LoVo (cell line): ENCODE results near the gene DEF6.

ENCODE experiments used
- DNase-seq: peaks from one replicate; pipeline ENCODE4 v3.0.0-alpha.2; 2016; ENCODE audit warnings: low spot score

The DEF6 gene, protein sequence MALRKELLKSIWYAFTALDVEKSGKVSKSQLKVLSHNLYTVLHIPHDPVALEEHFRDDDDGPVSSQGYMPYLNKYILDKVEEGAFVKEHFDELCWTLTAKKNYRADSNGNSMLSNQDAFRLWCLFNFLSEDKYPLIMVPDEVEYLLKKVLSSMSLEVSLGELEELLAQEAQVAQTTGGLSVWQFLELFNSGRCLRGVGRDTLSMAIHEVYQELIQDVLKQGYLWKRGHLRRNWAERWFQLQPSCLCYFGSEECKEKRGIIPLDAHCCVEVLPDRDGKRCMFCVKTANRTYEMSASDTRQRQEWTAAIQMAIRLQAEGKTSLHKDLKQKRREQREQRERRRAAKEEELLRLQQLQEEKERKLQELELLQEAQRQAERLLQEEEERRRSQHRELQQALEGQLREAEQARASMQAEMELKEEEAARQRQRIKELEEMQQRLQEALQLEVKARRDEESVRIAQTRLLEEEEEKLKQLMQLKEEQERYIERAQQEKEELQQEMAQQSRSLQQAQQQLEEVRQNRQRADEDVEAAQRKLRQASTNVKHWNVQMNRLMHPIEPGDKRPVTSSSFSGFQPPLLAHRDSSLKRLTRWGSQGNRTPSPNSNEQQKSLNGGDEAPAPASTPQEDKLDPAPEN

DNA sequence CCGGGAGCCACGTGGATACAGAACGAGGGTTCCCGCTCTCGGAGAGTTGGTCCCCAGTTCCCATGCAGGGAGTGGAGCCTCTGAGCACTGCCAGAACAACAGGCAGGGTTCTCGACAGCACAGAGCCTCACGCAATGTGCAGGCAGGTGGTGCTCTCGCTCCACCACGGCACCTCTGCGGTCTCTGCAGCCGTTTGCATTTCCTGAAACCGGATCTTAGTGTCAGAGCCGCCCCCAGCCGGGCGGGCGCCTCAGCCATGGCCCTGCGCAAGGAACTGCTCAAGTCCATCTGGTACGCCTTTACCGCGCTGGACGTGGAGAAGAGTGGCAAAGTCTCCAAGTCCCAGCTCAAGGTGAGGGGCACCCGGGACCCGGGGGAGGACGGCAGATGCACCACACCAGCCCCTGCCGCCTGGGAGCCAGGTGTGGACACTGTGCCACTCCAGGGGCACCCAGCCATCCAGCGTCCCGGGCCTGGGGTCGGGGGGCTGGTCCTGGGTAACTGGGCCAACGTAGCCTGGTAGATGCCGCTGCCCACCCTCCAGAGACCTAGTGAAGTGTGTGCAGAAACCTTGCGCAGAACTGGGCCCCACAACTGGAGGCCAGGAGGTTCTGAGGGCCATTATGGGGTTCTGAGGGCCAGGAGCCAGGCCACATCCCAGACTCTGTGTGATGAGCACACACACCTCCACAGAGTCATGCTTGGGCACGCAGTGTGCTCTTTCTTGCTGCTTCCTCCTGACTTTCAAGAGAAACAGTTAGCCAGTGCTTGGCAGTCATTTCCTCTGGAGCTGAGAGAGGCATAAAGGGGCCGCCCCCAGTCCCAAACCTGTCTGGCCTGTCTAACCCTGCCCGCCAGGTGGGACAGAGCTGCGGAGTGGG lies at the start of gene DEF6:
DEF6 (plus strand) TSS at position 218 of the 881 bp plus-strand sequence; CDS start at position 257, 39 bp downstream.
- peak; percentile 59 for DNase-seq

DNA sequence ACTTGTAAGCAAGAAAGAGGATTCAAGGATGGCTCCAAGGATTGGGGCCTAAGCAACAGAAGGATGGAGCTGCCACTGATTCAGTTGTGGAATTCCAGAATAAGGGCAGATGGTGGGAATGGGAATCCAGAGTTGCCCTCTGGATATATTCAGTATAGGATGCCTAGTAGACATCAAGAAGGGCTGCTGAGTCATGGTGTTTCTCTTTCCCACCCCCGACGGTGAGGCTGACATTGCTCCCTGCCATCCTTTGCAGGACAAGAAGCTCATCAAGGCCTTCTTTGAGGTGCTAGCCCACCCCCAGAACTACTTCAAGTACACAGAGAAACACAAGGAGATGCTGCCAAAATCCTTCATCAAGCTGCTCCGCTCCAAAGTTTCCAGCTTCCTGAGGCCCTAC lies 49.3 kb upstream of the DEF6 start:
- DNase-seq, result no peak

DNA sequence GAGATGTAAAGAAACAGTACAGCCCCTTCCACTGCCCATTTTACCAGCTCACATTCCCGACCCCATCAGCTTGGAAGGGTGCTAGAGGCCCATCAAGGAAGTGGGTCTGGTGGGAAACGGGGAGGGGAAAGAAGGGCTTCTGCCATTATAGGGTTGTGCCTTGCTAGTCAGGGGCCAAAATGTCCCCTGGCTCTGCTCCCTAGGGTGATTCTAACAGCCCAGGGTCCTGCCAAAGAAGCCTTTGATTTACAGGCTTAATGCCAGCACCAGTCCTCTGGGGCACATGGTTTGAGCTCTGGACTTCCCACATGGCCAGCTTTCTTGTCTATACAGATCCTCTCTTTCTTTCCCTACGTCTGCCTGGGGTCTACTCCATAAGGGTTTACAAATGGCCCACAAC lies 48.7 kb upstream of the DEF6 start:
- no peak for DNase-seq

DNA sequence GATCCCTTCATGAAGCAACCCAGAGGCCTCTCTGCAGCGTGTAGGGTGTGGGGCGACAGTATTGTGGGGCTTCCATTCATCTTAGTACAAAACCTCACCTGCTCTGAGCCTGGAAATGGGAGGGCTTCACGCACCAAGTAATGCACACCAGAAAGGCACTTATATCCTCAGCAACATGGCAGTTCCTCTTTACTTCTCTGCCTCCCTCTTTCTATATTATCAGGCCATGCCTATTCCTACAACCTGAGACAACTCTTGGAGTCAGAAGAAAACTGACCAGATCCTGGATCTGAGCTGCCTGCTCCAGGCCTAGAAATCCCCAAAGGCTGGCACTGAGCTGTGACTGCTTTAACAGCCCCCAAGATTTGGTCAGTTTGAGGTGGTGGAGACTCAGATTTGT lies 45.7 kb upstream of the DEF6 start:
- no peak for DNase-seq

DNA sequence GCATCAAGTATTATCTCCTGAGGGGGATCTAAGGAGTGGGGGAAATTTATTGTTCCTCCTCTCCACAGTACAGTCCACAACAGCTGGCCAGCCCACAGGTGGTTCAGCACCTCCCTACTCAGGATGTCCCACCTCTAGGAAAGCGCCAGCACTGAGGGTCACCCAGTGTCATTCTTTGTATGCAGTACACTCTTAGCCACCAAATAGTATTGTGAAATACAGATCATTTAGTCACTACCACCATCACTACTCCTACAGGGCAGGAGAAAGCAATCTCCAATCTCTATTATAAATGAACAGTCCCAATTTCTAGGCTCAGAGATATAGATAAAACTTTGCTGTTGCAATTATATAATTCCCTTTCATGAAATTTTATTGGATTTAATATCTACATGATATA lies 44.4 kb upstream of the DEF6 start:
- no peak for DNase-seq

DNA sequence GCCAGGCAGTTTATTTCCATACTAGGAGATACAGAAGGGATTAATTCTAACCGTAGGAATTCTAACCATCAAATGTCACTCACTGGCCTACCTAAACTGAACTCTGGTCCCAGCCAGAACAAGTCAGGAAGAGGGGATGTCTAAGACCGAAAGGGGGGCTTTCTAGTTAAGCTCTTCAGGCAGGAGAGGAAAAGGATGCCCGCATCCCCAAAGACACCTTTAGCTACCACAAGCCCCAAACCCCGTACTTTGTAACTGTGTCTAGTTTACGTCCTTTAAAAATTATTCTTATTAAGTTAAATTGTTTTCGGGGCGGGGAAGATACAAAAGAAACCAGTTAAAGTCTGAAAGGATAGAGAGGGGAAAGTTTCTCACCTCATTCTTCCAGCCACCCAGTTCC lies 39.3 kb upstream of the DEF6 start:
- DNase-seq, result no peak

DNA sequence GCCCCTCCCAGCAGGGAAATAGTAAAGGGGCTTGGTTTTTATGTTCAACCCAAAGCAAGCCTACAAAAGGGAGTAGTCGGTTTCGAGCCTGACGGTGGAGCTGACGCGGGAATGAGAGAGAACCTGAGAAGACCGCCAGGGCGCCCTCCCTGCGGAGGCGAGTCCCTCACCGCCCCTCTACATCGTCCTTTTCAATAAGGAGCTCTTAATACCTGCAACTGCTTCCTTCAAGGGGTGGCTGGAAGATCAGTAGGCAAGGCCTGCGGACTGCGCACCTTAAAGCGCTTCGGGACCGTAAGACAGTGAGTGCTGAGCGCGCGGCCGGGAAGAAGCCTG lies 38.8 kb upstream of the DEF6 start:
- no peak for DNase-seq

DNA sequence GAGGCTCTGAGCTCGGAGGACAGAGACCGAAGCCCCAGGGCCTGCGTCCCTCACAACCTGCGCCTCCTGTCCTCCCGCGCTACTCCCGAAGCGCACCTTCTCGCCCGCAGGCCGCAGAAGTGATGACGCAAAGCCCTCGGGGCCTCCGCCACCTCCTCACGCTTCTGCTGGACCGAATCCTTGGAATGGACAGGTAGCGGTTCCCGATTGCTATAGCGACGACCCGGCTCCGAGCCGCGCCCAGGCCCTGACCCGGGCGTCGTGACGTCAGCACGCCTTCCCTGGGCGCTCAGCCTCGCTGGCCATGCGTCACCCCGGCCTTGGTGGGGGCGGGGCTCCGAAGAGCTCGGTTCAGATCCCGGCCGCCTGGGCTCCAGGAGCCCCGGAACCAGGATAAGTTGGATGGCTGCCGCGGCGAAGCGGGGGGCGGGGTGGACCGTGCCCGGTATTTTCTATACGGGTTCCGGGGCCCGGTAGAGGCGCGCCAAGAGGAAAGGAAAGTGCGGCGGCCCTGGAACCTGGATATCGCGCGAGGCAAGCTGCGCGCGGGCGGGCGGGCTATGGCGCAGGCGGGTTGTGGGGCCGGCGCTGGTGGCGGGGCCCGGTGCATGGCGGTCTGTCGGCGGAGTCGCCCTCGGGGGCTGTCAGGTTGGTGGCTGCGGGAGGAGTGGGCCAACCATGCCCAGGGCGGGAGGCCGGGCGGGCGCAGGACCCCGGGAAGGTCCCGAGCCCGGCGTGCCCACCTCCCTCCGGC lies 38.2 kb upstream of the DEF6 start, which contains the start of gene ZNF76:
ZNF76 (plus strand) TSS at position 542 of the 754 bp plus-strand sequence. CDS start 21,417 bp downstream, outside the sequence.
- DNase-seq, result peak; percentile 98

DNA sequence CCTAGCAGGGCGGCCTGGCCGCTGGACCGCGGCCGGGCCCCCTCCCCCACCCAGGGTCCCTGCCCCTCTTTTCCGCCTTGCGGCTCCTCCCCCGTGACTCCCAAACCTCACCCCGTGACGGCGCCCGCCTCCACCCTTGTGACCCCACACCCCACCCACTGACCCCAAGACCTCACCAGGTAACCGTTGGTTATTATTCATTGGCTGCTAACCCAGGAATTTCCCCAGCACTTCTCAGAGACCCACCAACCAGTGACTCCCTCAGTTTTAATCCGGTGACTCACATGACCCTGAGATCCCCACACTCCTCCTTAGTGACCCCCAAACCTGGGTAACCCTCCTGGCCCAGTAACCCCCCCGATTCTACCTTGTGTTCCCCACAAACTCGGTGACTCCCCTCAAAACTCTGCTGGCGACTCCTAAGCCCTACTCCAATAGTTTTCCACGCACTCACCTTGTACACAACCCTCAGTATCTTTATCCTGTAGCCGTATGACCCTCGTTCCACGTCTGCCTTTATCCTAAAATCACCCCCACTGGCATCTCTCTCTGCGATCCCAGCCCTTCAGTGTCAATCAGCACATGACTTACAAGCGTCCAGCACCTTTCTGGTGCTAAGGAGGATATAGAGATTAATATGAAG lies 37.5 kb upstream of the DEF6 start:
- peak; percentile 66 for DNase-seq

DNA sequence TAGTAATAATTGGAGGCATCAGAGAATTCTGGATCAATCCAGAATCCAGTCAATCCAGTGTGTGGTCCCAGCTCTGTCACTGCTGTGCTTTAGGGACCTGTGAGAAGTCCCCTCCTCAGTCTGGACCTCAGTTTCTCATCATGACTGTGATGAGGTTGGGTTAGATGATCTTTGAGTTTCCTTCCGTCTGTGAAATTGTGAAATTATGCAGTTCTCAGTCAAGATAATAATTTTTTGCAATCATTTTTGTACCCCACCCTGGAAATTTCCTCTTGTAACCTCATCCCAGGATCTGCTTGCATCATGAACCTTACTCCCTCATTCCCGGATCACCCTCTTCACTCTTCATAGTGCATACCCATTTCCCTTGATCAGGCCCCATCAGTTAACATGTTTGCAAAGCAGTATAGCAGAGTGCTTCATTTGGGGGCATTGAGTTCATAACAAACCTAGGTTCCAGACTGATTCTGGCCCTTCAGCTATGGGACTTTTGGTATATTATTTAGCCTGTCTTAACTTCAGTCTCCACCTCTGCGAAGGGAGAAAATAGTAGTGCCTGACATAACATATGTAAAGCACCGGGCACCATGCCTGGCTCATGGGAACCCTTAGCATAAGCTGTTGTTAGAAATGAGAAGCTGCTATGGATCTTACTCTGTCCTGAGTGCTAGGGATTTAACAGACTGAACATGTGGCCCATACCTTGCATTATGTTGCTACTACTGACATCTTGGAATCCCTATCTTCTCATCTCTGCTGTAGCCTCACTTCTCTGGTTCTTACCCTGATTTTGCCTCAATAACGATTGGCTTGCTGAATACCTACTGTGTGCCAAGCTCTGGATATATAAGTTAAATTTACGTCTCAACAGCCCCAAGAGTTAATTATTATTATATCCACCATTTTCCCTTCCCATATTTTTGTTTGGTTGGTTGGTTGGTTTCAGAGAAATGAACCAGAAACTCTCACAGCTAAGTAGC lies 36.7 kb upstream of the DEF6 start:
- DNase-seq, result no peak

DNA sequence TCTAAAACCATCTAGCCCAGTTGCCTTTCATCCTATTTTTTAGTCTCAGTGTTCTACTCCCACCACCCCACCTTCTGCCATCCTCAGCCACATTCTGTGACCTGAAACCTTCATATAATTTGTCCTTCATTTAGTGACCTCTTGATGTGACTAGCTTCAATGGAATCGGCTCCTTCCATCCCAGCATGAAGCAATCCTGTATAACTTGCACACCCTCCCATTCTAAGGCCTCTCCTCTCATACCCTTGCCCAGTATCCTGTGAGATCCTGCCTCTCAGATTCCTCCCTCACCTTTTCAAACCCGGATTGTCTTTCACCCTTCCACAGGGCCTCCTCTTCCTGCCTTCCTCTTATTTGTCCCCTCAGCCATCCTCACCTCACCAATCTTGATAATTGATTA lies 35.0 kb upstream of the DEF6 start:
- no peak for DNase-seq

DNA sequence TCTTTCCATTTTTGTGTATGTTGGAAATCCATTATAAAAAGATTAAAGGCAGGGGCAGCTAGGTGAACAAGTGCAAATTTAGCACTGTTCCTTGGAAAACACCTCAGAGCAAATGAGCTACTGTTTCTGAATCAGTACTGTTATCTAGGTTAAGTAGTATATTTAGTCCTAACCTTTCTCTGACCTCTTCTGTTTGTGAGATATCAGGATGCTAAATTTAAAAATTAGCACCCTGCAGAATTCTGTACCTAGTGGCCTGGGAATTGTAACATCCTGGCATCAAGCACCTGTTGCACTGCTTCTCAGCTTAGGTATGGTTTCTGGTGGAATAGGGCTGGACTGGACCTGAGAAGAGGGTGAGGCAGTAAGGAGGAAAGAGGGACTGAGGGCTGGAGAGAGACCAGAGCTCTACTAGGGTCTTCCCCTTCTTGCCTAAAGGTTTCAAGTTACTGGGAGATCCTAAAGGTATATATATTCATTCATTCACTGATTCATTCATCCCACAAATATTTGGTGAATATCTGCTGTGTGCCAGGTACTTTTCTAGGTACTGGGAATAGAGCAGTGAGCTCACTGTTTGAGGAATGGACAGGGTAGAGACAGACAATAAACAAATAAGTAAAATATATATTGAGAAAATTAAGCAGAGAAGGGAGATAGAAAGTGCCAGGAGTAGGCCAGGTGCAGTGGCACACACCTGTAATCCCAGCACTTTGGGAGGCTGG lies 32.9 kb upstream of the DEF6 start:
- DNase-seq, result no peak

DNA sequence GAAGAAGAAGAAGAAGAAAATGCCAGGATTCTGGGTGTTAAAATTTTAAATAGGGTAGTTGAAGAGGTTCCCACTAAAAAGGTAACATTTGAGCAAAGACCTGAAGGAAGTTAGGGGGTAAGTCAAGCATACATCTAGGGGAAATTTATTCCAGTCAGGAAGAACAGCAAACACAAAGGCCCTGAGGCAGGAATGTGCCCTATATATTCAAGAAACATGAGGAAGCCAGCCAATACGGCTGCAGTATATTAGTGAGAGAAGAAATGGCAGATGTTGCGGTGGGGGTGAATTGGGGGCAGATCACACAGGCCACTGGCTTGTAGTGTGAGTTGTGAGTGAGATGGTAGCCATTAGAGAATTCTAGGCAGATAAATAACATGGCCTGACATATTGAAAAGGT lies 32.1 kb upstream of the DEF6 start:
- DNase-seq, result no peak

DNA sequence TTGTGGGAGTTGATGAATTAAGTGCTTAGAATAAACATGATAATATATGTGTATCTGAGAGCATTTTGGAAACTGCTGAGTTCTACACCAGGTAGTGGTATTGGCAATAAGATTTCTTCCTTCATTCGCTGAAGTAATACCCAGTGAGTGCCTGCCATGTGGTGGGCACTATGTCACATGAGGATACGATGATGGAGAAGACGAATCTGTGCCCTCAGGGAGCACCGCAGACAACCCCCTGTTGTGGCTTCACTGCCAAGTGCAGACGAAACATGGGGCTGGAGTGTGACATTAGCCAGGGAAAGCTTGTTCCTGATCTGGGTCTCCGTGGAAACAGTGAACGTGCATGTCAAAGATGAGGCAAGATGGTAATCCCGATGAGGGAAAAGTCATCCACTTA lies 30.2 kb upstream of the DEF6 start:
- DNase-seq, result no peak

DNA sequence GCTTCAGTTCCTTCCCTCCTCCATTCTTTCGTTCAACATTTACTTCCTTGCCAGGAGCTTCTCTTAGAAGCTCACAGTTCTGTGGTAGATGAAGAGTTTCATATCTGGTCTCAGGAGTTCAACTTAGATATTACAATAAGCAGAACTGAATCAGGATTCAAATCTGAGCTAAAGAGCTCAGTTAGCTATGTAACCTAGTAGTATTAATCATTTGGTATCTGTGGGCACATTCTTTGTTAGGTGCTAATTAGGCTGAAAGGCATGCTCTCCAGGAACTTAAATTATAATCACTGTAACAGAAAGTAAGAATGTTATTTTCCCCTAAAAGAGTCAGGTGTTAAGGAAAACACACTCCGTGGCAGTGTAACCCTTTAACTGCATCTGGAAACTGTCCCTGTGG lies 29.7 kb upstream of the DEF6 start:
- no peak for DNase-seq

DNA sequence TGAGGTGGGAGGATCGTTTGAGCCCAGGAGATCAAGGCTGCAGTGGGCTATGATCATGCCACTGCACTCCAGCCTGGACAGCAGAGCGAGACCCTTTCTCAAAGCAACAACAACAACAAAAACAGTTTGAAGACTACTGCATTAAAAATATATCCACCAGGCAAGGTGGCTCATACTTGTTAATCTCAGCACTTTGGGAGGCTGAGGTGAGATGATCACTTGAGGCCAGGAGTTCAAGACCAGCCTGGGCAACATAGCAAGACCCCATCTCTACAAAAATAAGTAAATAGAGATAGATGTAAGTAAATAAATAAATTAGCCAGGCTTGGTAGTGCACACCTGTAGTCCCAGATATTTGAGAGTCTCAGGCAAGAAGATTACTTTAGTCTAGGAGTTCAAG lies 25.6 kb upstream of the DEF6 start:
- no peak for DNase-seq

DNA sequence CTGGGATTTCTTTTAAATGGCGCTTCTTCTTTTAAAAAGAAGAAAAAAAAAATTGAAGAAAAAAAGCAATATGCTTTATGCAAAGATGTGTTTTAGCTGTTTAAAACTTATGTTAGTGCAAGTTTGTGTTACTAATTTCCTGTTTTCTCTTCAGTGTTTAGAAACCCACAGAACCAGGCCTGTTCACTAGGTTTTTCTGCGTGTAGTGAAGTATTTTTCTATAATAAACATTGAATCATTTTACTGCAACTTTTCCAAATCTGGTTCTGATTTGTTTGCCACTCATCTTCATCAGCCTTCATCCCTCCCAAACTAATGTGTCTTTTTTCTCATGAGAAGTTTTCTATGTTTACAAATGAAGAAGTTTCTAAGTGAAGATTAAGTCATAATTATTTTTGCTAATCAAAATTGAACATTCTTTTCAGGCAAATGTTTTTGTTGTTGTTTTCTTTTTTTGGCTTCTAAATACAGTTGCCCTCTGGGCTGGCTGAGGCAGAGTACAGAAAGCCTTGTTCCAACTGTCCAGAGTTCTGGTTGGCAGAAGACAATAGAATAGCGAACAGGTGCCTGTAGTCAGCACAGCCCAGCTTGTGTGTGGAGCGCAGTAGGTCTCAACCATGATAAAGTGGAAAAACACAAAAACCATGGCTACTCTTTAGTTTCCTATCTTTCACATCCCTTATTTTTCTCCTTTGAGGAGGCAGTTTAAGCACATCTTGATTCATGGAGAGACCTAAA lies 23.6 kb upstream of the DEF6 start:
- DNase-seq, result no peak

DNA sequence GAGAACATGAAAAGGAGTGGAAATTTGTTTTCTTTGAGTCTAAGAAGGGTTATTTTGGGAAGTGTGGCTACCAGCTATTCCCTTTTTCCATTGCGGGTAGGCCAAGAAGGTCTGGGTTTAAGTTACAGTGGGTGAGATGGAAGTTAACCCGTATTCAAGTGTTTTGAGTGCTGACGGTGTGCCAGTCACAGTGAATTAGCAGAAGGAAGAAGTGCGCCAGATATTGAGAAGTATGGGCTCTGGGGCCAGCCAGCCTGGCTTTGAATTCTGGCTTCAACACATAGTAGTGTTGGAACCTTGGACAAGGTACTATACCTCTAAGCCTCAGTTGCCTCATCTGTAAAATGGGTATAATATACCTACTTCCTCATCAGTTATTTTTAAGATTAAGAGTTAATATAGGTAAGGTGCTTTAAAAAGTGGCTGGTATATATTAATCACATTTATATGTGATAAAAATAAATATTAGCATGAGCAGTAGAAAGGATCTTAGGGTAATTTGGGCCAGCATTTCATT lies 21.8 kb upstream of the DEF6 start:
- no peak for DNase-seq

DNA sequence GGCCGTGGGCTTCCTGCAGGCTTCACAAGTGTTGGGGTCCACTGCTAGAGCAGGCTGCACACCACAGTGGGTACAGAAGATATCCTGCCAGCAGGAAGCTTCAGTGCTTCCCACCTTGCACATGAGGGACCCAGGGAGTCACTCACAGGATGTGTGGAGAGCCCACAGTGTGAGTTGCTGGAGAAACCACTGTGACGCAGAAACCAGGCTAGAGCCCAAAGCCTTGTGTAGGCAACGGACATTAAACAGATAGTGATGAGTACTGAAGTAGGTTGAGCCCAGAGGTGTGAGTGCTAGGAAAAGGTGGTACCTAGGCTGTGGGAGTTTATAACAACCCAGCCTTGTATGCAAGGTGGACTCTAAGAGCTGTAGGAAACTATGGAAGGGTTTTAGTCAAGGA lies 18.9 kb upstream of the DEF6 start:
- DNase-seq, result no peak
